ENCODE results near the gene SERINC5.
"Not testable (repeated sequence)": the region's sequence is repeated elsewhere in the genome, so short reads cannot be mapped to it uniquely, and the experiment has no call there.

SERINC5 gene

GRCh38 chr5:80138486-80138885 is 117.4 kb downstream of the SERINC5 start:
- no peak for DNase-seq (ENCODE audit: low read depth)

GRCh38 chr5:80136798-80137197 is 119.0 kb downstream of the SERINC5 start:
- DNase-seq (ENCODE audit: low read depth), result not testable (repeated sequence)

- no peak for DNase-seq (ENCODE audit: low read depth)
Measured at GRCh38 chr5:80134876-80135275, 121.0 kb downstream of the SERINC5 start.

- DNase-seq (ENCODE audit: low read depth), result no peak
Measured at GRCh38 chr5:80129146-80129545, 126.7 kb downstream of the SERINC5 start.

- no peak for DNase-seq (ENCODE audit: low read depth)
Measured at GRCh38 chr5:80128141-80128540, 127.7 kb downstream of the SERINC5 start.

- no peak for DNase-seq (ENCODE audit: low read depth)
Measured at GRCh38 chr5:80127116-80127552, 128.7 kb downstream of the SERINC5 start.

GRCh38 chr5:80125962-80126480 is 129.8 kb downstream of the SERINC5 start:
- no peak for DNase-seq (ENCODE audit: low read depth)

- no peak for DNase-seq (ENCODE audit: low read depth)
Measured at GRCh38 chr5:80125022-80125961, 130.6 kb downstream of the SERINC5 start.

GRCh38 chr5:80124121-80124918 is 131.5 kb downstream of the SERINC5 start:
- DNase-seq (ENCODE audit: low read depth), result no peak

- DNase-seq (ENCODE audit: low read depth), result no peak
Measured at GRCh38 chr5:80122579-80122978, 133.3 kb downstream of the SERINC5 start.

- no peak for DNase-seq (ENCODE audit: low read depth)
Measured at GRCh38 chr5:80119372-80119771, 136.5 kb downstream of the SERINC5 start.

GRCh38 chr5:80117446-80117845 is 138.4 kb downstream of the SERINC5 start:
- DNase-seq (ENCODE audit: low read depth), result no peak

- no peak for DNase-seq (ENCODE audit: low read depth)
Measured at GRCh38 chr5:80116465-80116864, 139.4 kb downstream of the SERINC5 start.

GRCh38 chr5:80116000-80116399 is 139.8 kb downstream of the SERINC5 start:
- no peak for DNase-seq (ENCODE audit: low read depth)

- no peak for DNase-seq (ENCODE audit: low read depth)
Measured at GRCh38 chr5:80114860-80115259, 141.0 kb downstream of the SERINC5 start.

GRCh38 chr5:80111376-80111990 is 144.4 kb downstream of the SERINC5 start:
- DNase-seq (ENCODE audit: low read depth), result not testable (repeated sequence)

- no peak for DNase-seq (ENCODE audit: low read depth)
Measured at GRCh38 chr5:80109646-80110478, 146.0 kb downstream of the SERINC5 start.

GRCh38 chr5:80106916-80107315 is 148.9 kb downstream of the SERINC5 start:
- no peak for DNase-seq (ENCODE audit: low read depth)

- DNase-seq (ENCODE audit: low read depth), result no peak
Measured at GRCh38 chr5:80105698-80106439, 150.0 kb downstream of the SERINC5 start.

- no peak for DNase-seq (ENCODE audit: low read depth)
Measured at GRCh38 chr5:80103371-80103770, 152.5 kb downstream of the SERINC5 start.

- no peak for DNase-seq (ENCODE audit: low read depth)
Measured at GRCh38 chr5:80101993-80102392, 153.9 kb downstream of the SERINC5 start.
